CD4-positive, alpha-beta T cell treated with Interleukin-2 at 100 ng/mL for 4 hours (primary cell): ENCODE results near the gene KAT7.

Experiments used
- DNase-seq: peaks from one replicate; pipeline ENCODE4 v3.0.0-alpha.2; 2020; ENCODE audit warnings: low spot score

The KAT7 gene

DNA sequence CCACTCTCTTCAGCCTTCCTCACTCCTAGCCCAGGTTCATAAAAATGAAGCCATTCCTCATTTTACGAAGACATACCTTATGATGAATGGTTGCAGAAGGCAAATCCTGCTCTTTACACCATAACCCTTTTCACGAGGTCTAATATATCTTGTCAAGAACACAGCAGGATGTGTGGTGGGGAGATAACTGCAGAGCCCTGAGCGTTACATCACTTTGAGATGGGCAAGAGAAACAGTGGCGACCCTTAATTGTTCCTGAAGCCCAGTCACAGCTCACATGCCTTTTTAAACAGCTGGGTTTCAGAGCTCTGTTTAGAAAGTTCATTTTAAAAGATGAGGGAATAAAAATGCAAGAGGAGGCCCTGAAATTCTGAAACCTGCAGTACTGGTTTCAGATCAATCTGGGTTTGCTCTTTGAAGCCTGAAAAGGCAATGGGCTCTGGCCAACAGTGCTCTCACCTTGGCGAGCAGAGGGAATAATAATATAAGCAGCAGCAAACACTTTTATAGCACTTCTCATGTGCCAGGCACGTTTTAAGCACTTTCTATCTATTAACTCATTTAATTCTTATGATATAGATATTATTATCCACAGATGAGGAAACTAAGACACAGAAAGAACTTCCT is 27.4 kb upstream of the KAT7 start:
- DNase-seq, result no peak

DNA sequence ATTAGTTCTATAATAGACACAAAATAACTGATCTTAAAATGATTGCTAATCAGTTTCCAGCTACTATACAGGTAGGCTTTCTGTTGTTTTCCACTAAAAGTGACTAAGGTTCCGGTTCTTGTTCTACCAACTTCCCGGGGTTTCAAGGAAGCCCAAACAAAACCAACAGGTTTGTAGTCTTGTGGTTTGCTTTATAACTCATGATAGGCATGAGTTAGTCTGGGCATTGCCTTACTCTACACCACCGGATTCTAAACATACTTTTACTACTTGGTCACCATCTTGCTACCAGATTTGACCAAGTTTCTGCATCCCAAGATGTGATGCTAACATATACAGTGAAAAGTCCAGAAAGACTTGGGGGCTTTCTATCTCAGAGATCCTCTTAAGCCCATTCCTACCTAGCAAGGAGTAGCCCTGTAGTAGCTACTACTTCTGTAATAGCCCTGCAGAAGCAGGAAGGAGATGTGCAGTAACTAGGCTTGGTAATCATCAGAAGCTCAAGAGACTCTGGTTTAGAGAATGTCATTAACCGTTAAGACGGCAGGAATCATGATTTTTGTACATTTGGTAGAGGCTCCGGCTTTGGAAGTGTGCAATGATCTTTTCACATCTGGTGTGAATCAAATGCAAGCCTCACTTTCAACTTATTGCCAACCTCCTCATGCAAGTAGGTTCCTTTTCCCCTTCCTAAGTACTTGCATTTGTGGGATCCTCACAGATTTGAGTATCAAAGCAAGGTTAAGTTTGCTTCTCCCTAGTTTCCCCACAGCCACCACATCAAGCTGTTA is 26.1 kb upstream of the KAT7 start:
- peak; percentile 70 for DNase-seq

DNA sequence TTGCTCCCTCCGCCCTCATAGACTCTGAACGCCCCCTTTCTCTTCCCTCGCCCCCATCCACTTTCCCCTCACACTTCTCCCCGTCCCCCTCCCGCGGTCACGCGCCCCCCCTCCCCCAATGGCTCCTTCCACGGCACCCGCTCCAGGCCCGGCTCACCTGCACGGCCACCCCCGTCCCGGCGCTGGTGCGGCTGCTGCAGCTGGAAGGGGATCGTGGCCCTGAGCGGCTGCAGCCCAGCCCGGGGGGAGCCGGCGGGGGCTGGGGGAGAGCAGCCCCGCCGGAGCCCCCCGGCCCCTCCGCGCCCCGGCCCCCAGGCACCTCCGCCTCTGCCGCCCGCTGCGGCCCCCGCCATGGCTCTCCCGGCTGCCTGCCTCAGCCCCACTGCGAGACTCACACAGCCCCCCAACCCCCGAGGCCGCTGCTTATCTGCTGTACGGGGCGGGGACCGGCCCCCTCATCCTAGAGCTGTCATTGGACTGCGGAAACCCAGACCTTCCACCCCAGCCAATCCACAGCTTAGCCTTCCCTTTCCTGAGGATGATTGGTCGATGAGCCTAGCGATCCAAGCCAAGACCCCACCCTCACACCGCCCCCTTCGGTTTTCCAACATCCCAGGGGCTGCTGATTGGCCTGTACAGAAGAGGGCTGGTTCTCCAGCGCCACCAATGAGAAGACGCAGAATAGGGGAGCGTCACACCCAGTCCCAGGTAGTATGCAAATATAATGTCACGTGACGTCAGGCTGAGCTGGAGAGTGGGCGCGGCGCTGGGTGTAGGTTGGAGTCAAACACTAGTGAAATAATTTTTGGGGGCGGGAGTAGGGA is 24.5 kb upstream of the KAT7 start, which contains the start of gene FAM117A:
FAM117A (minus strand) TSS at position 397 of the 824 bp plus-strand sequence; CDS start at position 353, 44 bp downstream.
- peak; percentile 99 for DNase-seq

DNA sequence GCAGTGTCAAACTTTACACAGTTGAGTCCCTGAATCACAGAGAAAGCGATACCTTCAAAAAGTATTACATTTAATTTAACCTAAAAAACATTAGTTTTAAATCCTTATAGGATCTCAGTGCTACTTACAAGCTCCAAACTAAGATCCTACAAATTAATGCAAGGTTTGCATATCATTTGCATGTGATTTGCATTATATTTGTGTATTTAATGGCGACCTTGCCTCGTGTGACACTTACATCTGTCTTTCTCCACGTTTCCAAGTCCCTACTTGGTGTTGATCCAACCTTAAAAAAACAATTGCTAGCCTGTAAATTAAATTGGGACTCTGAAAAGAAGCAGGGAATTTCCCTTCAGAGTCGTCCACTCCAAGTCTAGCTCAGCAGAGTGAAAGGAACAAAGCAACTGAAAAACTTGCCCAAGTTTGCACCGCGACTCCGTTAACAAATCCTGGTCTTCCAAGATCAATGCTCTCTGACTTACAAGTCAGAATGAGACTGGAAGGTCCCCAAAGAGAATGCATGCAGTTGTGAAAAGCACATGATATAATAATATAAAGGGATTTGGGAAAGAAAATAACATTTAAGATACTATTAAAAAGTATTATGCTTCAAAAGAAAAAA is 23.8 kb upstream of the KAT7 start:
- no peak for DNase-seq

DNA sequence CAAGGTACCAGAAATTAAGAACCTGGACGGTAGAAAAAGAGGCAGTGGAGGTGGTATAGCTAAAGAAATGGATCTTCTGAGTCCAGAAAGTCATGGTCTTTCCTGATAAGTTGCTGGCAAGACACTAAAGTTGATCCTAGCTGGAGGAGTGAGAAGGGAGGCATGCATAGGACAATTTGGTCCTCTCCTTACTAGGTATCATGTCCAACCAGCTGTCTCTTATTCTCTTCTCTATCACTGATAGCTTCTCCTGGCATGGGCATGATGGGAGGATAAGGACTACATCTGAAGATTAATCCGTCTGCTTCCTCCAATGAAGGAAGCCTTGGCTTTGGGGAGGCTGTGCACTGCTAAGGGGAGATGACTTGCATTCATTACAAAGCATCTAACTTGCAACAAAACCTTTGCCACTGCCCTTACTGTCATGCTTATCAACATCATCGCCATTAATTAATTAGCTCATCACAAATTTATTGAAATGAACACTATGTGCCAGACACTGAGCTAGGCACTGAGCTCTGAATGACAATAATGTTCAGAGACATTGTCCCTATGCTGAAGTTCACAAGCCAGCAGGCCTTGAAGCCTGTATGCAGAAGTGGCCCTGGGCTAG is 21.5 kb upstream of the KAT7 start:
- no peak for DNase-seq

DNA sequence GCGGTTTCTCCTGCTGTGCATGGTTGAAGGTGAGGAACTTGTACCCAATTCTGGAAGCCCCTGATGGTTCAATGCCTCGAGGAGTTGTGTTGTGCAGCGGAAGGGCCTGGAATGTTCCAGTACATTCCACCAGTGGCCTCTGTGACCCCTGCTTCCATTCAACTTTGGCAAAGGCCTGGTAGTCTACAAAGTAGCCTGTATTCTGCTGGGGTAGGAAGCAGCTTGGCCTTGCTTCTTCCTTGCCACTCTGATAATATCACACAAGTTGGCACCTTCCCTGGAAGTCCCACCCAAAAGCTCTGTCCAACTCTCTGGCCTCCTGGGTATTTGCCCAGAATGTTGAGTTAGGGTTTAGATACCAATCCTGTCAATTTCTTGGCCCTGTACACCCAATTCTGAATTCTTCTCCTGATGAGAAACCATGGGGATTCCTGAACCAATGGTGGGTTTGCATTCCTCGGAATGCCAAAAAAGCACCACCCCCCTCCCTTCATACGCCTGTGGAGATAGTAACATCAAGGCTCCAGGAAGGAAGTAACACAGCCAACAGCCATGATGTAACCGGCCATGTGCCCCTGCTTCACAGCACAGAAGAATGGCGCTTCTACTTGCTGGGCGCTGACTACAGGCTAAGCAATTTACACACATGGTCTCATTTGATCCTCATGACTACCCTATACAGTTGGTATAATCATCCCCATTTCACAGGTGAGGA is 12.8 kb upstream of the KAT7 start:
- DNase-seq, result no peak

DNA sequence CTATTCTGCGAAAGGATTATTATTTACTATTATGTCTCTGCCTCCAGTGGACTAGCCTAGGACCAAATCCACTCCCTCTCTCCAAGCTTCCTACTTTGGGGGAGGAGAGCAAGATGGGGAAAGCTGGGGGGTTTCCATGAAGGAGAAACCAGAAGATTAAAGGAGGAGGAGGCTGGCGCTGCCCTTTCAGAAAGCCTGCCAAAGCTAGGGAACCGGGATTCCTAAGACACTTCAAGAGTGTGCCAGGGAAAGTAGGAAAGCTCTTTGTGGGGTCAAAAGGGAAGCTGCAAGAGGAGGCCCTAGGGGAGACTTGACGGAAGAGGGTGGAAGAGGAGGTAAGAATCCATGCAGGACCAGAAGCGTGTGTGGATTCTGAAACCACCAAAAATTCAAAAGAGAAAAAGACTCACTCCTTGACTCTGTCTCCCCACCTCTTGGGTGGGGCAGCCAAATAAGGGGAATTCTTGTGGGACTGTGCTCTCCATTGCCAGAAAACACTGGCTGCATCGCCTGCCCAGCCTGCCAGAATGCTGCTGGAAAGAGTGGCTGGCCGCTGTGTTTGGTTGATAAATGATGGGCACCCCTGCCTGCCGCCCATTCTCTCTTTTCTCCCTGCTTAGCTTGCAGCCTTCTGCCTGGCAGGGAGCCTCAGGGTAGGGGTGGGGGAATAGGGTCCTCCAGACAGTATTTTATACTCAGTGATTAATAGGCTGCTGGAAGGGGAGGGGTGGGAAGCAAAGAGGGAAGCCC is 11.8 kb upstream of the KAT7 start:
- no peak for DNase-seq

DNA sequence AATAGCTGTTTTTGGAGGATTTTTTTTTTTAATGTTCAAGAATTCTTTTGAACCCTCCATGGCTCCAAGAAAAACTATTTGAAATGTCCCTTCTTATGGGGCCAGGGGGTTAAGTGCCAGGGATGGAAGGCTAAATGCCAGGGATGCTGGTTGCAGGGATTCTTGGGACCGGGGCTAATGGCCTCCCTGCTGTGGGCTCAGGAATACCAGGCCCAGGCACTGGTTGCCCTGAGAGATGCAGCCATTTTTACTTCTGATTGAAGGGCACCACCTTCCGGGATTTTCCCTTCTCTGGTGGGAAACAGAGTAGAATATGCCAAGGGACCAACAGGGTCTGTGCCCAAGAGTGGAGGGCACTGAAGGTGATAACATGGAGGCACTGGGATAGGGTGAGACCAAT is 10.9 kb upstream of the KAT7 start:
- DNase-seq, result no peak

DNA sequence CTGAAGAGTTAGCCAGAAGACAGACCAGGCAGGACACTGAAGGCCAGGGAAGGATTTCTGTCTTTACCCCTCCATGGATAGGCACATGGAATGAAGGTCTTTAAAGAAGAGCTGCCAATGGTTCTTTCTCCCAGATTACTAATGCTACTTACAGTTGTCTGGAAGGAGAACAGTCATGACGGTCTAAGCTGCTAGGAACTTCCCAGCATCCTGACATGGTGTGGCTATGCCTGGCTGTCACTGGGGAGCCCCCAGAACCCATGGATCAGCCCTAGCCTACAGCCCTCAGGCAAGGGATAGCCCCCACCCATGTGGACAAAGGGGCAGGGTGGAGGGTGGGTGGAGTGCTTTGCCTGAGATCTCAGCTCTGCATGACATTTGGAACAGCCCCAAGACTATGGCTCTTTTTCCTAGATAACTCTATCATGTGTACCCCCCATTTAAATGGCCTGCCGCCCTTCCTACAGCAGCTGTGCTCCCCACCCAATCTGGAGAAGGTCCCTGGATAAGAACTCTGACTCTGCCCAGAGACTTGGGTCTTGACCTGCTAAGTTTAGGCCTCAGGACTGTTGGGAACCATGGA is 9.2 kb upstream of the KAT7 start:
- DNase-seq, result no peak

DNA sequence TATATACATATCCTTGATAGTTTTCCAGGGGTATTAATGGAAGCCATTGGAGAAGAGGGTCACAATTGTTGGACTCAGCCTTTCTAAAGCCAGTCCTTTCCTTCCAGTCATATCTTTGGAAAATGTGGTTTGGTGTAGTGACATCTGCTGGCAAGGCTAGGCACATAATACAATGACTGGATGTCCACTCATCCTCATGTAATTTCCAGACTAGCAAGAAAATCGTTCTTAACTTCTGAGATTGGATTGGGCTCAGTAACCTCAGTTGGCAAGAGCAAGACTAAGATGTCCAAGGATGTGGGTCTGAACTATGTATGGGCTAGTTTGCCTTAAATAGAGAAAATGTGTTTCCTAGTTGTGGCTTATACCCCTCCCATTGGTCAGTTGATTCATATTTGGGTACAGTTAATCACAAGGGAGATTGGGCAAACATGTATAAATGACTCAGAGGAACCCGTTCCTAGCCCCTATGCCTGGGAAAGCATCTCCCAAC is 8.7 kb upstream of the KAT7 start:
- peak; percentile 57 for DNase-seq

DNA sequence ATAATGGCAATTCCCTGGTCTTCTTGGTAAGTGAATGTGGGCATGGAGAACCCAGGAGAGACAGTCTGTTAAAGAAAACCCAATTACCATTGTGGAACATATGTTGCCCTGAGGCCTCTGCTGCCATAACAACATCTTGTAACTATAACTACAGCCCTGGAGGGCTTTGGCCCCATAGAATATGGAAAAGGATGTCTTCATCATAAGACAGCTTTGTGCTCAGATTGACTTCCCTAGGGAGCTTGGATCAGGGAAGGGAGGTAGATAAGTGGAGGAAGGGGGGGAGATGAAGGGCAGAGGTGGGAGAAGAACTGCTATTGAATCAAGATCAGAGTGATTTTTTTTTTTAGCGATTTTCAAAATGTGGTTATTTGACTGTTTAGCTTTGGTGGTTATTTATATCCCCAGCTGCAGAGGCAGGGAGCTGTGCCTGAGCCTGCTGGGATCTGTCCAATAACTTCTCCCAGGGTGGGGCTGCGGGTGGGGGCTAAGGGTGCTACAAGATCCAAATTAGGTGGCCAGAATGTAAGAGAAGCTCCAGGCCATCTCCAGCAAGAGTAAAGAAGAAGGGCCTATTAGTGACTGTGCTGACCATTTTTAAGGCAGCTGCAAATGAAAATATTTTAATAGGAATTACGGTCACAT is 5.3 kb upstream of the KAT7 start:
- DNase-seq, result no peak

DNA sequence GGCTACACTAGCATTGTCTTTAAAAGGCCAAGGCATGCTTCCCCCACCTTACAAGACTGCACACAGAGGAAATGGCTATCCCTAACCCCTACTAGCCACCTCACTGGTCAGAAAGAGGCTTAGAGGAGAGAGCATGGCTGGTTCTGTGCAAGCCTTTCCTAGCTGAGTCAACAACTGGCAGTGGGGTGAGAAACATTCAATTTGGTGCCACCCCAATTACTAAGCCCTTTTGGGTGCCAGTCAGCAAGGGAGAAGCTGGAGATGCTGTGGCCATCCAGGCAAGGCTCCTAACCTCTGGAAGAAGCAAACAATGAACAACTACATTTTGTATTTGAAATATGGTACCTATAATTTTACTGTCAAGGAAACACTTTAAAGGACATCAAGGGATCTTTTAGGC is 4.7 kb upstream of the KAT7 start:
- DNase-seq, result no peak

DNA sequence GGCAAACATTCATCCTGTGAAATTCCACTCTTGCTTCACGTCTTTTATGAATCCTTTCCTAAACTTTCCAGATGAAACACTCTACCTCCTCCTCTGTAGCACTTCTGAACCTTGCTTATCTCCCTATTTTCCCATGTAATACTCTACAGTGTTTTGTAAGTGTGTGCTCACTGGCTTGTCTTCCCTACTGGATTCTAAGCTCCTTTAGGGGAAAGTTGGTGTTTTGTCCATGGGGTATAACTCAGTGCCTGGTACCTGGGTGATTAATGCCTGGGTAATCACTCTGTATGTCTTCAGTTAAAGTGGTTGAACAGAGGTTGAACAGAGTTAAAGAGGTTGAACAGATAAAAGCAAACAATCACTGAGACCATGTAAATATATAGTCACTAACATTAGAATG is 3.8 kb upstream of the KAT7 start:
- DNase-seq, result no peak

DNA sequence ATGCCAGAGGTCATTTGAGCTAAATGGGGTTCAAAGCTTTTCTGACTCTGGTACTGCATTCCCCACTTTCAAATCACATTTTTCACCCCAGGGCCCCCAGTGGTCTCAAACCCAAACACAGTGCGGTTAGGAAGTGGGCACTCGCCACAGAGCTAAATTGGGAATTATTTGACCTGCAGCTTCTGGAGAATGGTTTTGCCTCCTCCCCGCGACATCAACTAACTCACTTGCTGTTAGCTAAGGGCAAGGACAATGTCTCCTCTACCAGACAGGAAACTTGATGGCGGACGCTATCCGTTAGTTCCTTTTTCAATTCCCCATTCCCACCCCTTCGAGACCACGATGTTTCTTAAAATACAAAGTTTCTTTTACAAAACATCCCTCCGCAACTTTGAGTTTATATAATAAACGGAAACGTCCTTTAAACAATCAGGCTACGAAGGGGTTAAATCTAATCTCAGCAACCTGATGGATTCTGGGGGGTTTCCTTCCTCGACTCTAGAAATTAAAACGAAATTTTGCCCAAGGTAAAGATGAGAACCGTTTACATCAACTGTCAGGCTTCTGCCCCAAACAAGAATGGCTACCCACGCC is 500 bp upstream of the KAT7 start:
- DNase-seq, result no peak

DNA sequence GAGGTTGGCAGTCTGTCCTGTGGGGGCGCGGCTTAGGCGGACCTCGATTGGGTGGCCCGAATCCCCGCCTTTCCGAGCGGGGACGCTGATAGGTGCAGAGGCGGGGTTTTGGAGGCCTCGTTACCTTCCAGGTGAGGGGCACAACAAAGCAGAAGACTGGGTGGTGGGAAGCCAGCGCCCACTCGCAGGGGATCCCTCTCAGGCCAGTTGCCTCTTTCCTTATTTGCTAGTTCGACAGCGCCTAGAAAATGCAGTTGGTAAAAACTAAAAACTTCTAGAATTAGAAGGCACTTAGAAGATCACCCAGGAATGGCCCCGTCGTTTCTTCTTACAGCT is 730 bp downstream of the KAT7 start:
- DNase-seq, result no peak

DNA sequence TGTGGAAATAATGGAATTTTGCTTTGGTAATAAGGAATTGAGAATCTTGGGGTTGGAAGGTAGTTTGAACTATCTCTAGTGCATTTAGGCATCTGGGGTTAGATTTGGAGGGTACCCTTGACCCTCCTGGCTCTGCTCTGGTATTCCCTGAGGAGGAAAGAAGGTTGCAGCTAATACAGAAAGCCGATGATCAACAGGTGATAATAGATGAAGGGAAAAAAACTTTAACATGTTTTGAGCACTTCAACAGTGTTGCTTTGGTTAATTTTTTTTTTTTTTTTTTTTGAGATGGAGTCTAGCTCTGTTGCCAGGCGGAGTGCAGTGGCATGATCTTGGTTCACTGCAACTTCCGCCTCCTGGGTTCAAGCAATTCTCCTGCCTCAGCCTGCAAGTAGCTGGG is 4.8 kb downstream of the KAT7 start:
- no peak for DNase-seq

DNA sequence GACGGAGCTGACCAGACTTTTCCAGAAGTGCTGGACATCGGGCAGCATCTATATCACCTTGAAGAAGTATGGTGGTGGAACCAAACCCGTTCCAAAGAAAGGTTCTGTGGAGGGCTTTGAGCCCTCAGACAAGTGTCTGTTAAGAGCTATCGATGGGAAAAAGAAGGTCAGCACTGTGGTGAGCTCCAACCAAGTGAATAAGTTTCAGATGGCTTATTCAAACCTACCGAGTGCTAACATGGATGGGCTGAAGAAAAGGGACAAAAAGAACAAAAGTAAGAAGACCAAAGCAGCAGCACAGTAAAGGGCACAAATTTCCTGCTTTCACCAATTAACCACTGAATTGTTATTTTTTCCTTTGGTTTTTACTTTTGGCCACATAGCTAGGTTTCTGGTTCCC is 6.9 kb downstream of the KAT7 start:
- no peak for DNase-seq

DNA sequence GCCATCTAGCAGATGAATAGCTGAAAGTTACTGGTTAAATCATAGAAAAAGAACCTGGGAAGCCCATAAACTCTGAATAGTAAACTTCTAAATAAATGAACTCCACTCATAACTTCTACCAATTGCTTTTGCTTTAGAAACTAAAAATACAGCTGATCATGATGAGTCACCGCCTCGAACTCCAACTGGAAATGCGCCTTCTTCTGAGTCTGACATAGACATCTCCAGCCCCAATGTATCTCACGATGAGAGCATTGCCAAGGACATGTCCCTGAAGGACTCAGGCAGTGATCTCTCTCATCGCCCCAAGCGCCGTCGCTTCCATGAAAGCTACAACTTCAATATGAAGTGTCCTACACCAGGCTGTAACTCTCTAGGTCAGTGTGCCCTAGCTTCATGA is 9.7 kb downstream of the KAT7 start:
- DNase-seq, result no peak

DNA sequence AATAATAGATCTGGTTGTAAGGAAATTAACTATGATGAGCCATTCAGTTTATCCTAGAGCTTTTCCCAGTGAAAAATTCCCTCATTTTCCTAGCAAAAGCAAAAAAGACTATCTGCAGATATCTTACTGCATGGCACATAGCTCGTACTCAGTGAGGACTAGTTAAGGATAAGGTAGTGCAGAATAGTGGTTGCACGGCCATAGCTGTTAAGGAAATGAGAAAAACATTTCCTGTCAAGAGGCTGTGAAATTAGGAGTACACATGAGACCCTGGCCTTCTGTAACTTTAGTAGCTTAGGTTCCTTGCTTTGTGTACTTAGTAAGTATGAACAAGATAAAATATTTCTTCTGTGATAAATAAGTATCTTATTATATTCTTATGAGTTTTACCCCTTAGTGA is 10.3 kb downstream of the KAT7 start:
- DNase-seq, result no peak
